PC-9 (cell line): ENCODE measurements around the gene CFC1.
"Not testable (repeated sequence)": the region's sequence is repeated elsewhere in the genome, so short reads cannot be mapped to it uniquely, and the experiment has no call there.

Source experiments
- CTCF ChIP-seq: fragments of 200-600 bp; sonication (generic); conservative IDR thresholded peaks from 2 replicates; pipeline ENCODE4 v1.6.1; 2017; ENCODE audit warnings: mixed run types, antibody characterized with exemption, mild to moderate bottlenecking, moderate library complexity
- EZH2 ChIP-seq: fragments of 200-600 bp; sonication (generic); IDR thresholded peaks from 2 replicates; pipeline ENCODE4 v1.8.0; 2017; ENCODE audit warnings: antibody characterized with exemption, low read depth

GRCh38 chr2:130608276-130609001 is 9.1 kb upstream of the CFC1 start:
- TF ChIP-seq EZH2, CTCF: not testable (repeated sequence)
